Dendritic cell treated with granulocyte-macrophage colony-stimulating factor and Interleukin-4, amounts not matched to agents 40 ng/mL and 50 ng/mL, for 4 days (primary cell): ENCODE data around the gene SECISBP2.
"Not testable (repeated sequence)": the region's sequence is repeated elsewhere in the genome, so short reads cannot be mapped to it uniquely, and the experiment has no call there.

Experiments
- H3K27ac Mint-ChIP-seq: one replicate; pipeline ENCODE4 v1.8.0; 2022; ENCODE audit warnings: mild to moderate bottlenecking, mixed read lengths
- H3K27me3 Mint-ChIP-seq: one replicate; pipeline ENCODE4 v1.8.0; 2022; ENCODE audit warnings: mild to moderate bottlenecking, mixed read lengths
- H3K36me3 Mint-ChIP-seq: one replicate; pipeline ENCODE4 v1.8.0; 2022; ENCODE audit warnings: low read depth, mixed read lengths
- H3K4me1 Mint-ChIP-seq: one replicate; pipeline ENCODE4 v1.8.0; 2022; ENCODE audit warnings: low read depth, mixed read lengths
- H3K4me3 Mint-ChIP-seq: one replicate; pipeline ENCODE4 v1.8.0; 2022; ENCODE audit warnings: mild to moderate bottlenecking, moderate library complexity, mixed read lengths
- H3K9me3 Mint-ChIP-seq: one replicate; pipeline ENCODE4 v1.8.0; 2022; ENCODE audit warnings: mixed read lengths
- intact Hi-C: fragments of 100-400 bp; cut with micrococcal nuclease; formaldehyde crosslinking; loops from one replicate; pipeline ENCODE4 v1.15.0; 2022

The SECISBP2 gene

GRCh38 chr9:89370593-89370992 lies 52.3 kb downstream of the SECISBP2 start:
- Mint-ChIP-seq H3K36me3 (no peaks in the 10 kb centered on the region), H3K27me3 (no peaks in the 10 kb centered on the region), H3K4me1 (peaks cover 18% of the 10 kb centered on the region), H3K27ac (no peak overlapping the region), H3K4me3 (no peak overlapping the region), H3K9me3 (no peaks in the 10 kb centered on the region)
- intact Hi-C loops = no loop called here

GRCh38 chr9:89371791-89372190 lies 53.5 kb downstream of the SECISBP2 start:
- intact Hi-C loops, H3K9me3 Mint-ChIP-seq, H3K27ac Mint-ChIP-seq, H3K36me3 Mint-ChIP-seq, H3K27me3 Mint-ChIP-seq, H3K4me3 Mint-ChIP-seq: not testable (repeated sequence)
- H3K4me1 Mint-ChIP-seq = peaks cover 22% of the 10 kb centered on the region

- intact Hi-C loops = no loop called here
- Mint-ChIP-seq H3K27me3 (no peaks in the 10 kb centered on the region), H3K9me3 (no peaks in the 10 kb centered on the region), H3K36me3 (peaks cover 11% of the 10 kb centered on the region), H3K4me3 (no peak overlapping the region), H3K4me1 (peaks cover 24% of the 10 kb centered on the region), H3K27ac (no peak overlapping the region)
Measured at GRCh38 chr9:89372230-89372816, 54.0 kb downstream of the SECISBP2 start.

- peaks cover 18% of the 10 kb centered on the region for H3K36me3 Mint-ChIP-seq
- H3K4me1 Mint-ChIP-seq = peaks cover 26% of the 10 kb centered on the region
- H3K9me3 Mint-ChIP-seq = no peaks in the 10 kb centered on the region
Measured at GRCh38 chr9:89372979-89373378, 54.7 kb downstream of the SECISBP2 start.

GRCh38 chr9:89374176-89374575 lies 55.9 kb downstream of the SECISBP2 start:
- intact Hi-C loops = no loop called here
- peaks cover 30% of the 10 kb centered on the region for H3K36me3 Mint-ChIP-seq
- peaks cover 29% of the 10 kb centered on the region for H3K4me1 Mint-ChIP-seq
- no peaks in the 10 kb centered on the region for H3K27me3 Mint-ChIP-seq
- H3K4me3 Mint-ChIP-seq = no peak overlapping the region
- no peak overlapping the region for H3K27ac Mint-ChIP-seq
- H3K9me3 Mint-ChIP-seq = no peaks in the 10 kb centered on the region

More at GRCh38 chr9:89372979-89373378, 54.7 kb downstream of the SECISBP2 start:
- intact Hi-C loops = no loop called here
- Mint-ChIP-seq H3K27me3 (no peaks in the 10 kb centered on the region), H3K27ac (peak overlapping the region; percentile 3), H3K4me3 (no peak overlapping the region)

GRCh38 chr9:89375191-89375760 lies 57.0 kb downstream of the SECISBP2 start:
- H3K27me3 Mint-ChIP-seq = no peaks in the 10 kb centered on the region
- peaks cover 40% of the 10 kb centered on the region for H3K4me1 Mint-ChIP-seq

GRCh38 chr9:89376286-89376685 lies 58.0 kb downstream of the SECISBP2 start:
- no peaks in the 10 kb centered on the region for H3K27me3 Mint-ChIP-seq
- intact Hi-C loops = loop anchor here (5.0 kb wide), 1 partner anchor 171 kb away; no protein-coding TSS in a partner anchor
- H3K36me3 Mint-ChIP-seq = peaks cover 37% of the 10 kb centered on the region
- H3K9me3 Mint-ChIP-seq = no peaks in the 10 kb centered on the region
- H3K4me3 Mint-ChIP-seq = no peak overlapping the region
- H3K27ac Mint-ChIP-seq = no peak overlapping the region
- H3K4me1 Mint-ChIP-seq = peaks cover 48% of the 10 kb centered on the region

More at GRCh38 chr9:89375191-89375760, 57.0 kb downstream of the SECISBP2 start:
- Mint-ChIP-seq H3K4me3 (no peak overlapping the region), H3K9me3 (no peaks in the 10 kb centered on the region), H3K27ac (peak overlapping the region; percentile 13), H3K36me3 (peaks cover 31% of the 10 kb centered on the region)
- intact Hi-C loops = loop anchor here (5.0 kb wide), 1 partner anchor 172 kb away; no protein-coding TSS in a partner anchor

- H3K4me1 Mint-ChIP-seq = peaks cover 53% of the 10 kb centered on the region
- H3K27me3 Mint-ChIP-seq = no peaks in the 10 kb centered on the region
- intact Hi-C loops = loop anchor here (5.0 kb wide), 1 partner anchor 170 kb away; no protein-coding TSS in a partner anchor
- H3K27ac Mint-ChIP-seq = no peak overlapping the region
- H3K9me3 Mint-ChIP-seq = no peaks in the 10 kb centered on the region
- no peak overlapping the region for H3K4me3 Mint-ChIP-seq
- peaks cover 43% of the 10 kb centered on the region for H3K36me3 Mint-ChIP-seq
Measured at GRCh38 chr9:89376741-89377351, 58.5 kb downstream of the SECISBP2 start.

- no peaks in the 10 kb centered on the region for H3K9me3 Mint-ChIP-seq
- peaks cover 48% of the 10 kb centered on the region for H3K36me3 Mint-ChIP-seq
- peaks cover 59% of the 10 kb centered on the region for H3K4me1 Mint-ChIP-seq
- no peaks in the 10 kb centered on the region for H3K27me3 Mint-ChIP-seq
- no peak overlapping the region for H3K27ac Mint-ChIP-seq
- intact Hi-C loops = loop anchor here (5.0 kb wide), 1 partner anchor 170 kb away; no protein-coding TSS in a partner anchor
- no peak overlapping the region for H3K4me3 Mint-ChIP-seq
Measured at GRCh38 chr9:89377411-89377810, 59.1 kb downstream of the SECISBP2 start.

- intact Hi-C loops = loop anchor here (5.0 kb wide), 1 partner anchor 169 kb away; no protein-coding TSS in a partner anchor
- Mint-ChIP-seq H3K9me3 (no peaks in the 10 kb centered on the region), H3K36me3 (peaks cover 59% of the 10 kb centered on the region), H3K27ac (peak overlapping the region; percentile 69), H3K4me1 (peaks cover 65% of the 10 kb centered on the region), H3K27me3 (no peaks in the 10 kb centered on the region), H3K4me3 (no peak overlapping the region)
Measured at GRCh38 chr9:89378541-89378940, 60.2 kb downstream of the SECISBP2 start.

- H3K27ac Mint-ChIP-seq = peak overlapping the region; percentile 69
- intact Hi-C loops = loop anchor here (5.0 kb wide), 1 partner anchor 168 kb away; no protein-coding TSS in a partner anchor
- no peak overlapping the region for H3K4me3 Mint-ChIP-seq
- H3K36me3 Mint-ChIP-seq = peaks cover 64% of the 10 kb centered on the region
- H3K27me3 Mint-ChIP-seq = no peaks in the 10 kb centered on the region
- H3K4me1 Mint-ChIP-seq = peaks cover 65% of the 10 kb centered on the region
- H3K9me3 Mint-ChIP-seq = no peaks in the 10 kb centered on the region
Measured at GRCh38 chr9:89379031-89379430, 60.7 kb downstream of the SECISBP2 start.

GRCh38 chr9:89379508-89380115 lies 61.3 kb downstream of the SECISBP2 start:
- H3K27me3 Mint-ChIP-seq = no peaks in the 10 kb centered on the region
- H3K4me1 Mint-ChIP-seq = peaks cover 65% of the 10 kb centered on the region
- H3K27ac Mint-ChIP-seq = peak overlapping the region; percentile 69
- H3K4me3 Mint-ChIP-seq = no peak overlapping the region
- peaks cover 70% of the 10 kb centered on the region for H3K36me3 Mint-ChIP-seq
- no peaks in the 10 kb centered on the region for H3K9me3 Mint-ChIP-seq
- intact Hi-C loops = loop anchor here (5.0 kb wide), 1 partner anchor 168 kb away; no protein-coding TSS in a partner anchor

GRCh38 chr9:89380437-89381307 lies 62.4 kb downstream of the SECISBP2 start:
- peaks cover 81% of the 10 kb centered on the region for H3K36me3 Mint-ChIP-seq
- peaks cover 57% of the 10 kb centered on the region for H3K4me1 Mint-ChIP-seq
- H3K4me3 Mint-ChIP-seq = no peak overlapping the region
- H3K27me3 Mint-ChIP-seq = no peaks in the 10 kb centered on the region
- no peaks in the 10 kb centered on the region for H3K9me3 Mint-ChIP-seq
- intact Hi-C loops = no loop called here
- peak overlapping the region; percentile 69 for H3K27ac Mint-ChIP-seq
